ENCODE data around the gene PTPRO. TPM values are rescaled to one million over a fixed set of nuclear protein-coding genes. Genes with fewer than 3 reads are reported as not detected.

PTPRO gene
- total RNA-seq, 4 donors from 2014 or later = 0.10 to 1.1 (median 0.32) TPM

- WGBS, 2 donors = 11 to 13% methylated on average over 4 of the region's 4 CpGs
- intact Hi-C loops (cut with DNase I) = no loop called here
These were observed 1.2 kb downstream of the PTPRO start for GRCh38 chr12:15323480-15323879.

GRCh38 chr12:15329891-15330290 is 7.6 kb downstream of the PTPRO start:
- no peak overlapping the region for H3K27ac ChIP-seq
- 68 to 70% methylated on average over 5 of the region's 5 CpGs for WGBS, 2 donors
- no peaks in the 10 kb centered on the region for H3K27me3 ChIP-seq
- no peaks in the 10 kb centered on the region for H3K4me1 ChIP-seq
- TF ChIP-seq CTCF (IDR thresholded peaks at IDR 0.05) (no peak), POLR2A (IDR thresholded peaks at IDR 0.05) (no peak)
- no peak for DNase-seq
- no peaks in the 10 kb centered on the region for H3K36me3 ChIP-seq
- intact Hi-C loops (cut with DNase I) = no loop called here
- no peaks in the 10 kb centered on the region for H3K9me3 ChIP-seq
- H3K4me3 ChIP-seq (replicated peaks in 1 of 3) = no peak overlapping the region

More at GRCh38 chr12:15323480-15323879, 1.2 kb downstream of the PTPRO start:
- TF ChIP-seq POLR2A (IDR thresholded peaks at IDR 0.05) = no peak
- TF ChIP-seq CTCF (IDR thresholded peaks at IDR 0.05) = no peak
- Histone ChIP-seq H3K27ac (no peak overlapping the region), H3K9me3 (no peaks in the 10 kb centered on the region), H3K27me3 (peaks cover 2% of the 10 kb centered on the region), H3K36me3 (no peaks in the 10 kb centered on the region), H3K4me3 (replicated peaks in 1 of 3) (no peak overlapping the region), H3K4me1 (peaks cover 0 to 8% of the 10 kb centered on the region in 2 donors)
- DNase-seq = no peak

GRCh38 chr12:15334225-15334624 is 11.9 kb downstream of the PTPRO start:
- no peak overlapping the region for H3K4me3 ChIP-seq (replicated peaks in 1 of 3)
- H3K4me1 ChIP-seq = no peaks in the 10 kb centered on the region
- DNase-seq = no peak
- no peaks in the 10 kb centered on the region for H3K9me3 ChIP-seq
- intact Hi-C loops (cut with DNase I) = no loop called here
- no peak overlapping the region for H3K27ac ChIP-seq
- no peaks in the 10 kb centered on the region for H3K36me3 ChIP-seq
- TF ChIP-seq CTCF (IDR thresholded peaks at IDR 0.05) (no peak), POLR2A (IDR thresholded peaks at IDR 0.05) (no peak)
- 88 to 93% methylated on average over 2 of the region's 2 CpGs for WGBS, 2 donors
- no peaks in the 10 kb centered on the region for H3K27me3 ChIP-seq

GRCh38 chr12:15335959-15336358 is 13.7 kb downstream of the PTPRO start:
- 88 to 91% methylated on average over 2 of the region's 2 CpGs for WGBS, 2 donors
- Histone ChIP-seq H3K27me3 (no peaks in the 10 kb centered on the region), H3K4me1 (no peaks in the 10 kb centered on the region), H3K36me3 (no peaks in the 10 kb centered on the region), H3K9me3 (no peaks in the 10 kb centered on the region), H3K27ac (no peak overlapping the region), H3K4me3 (replicated peaks in 1 of 3) (no peak overlapping the region)
- DNase-seq = no peak
- intact Hi-C loops (cut with DNase I) = no loop called here
- no peak for TF ChIP-seq POLR2A (IDR thresholded peaks at IDR 0.05)
- no peak for TF ChIP-seq CTCF (IDR thresholded peaks at IDR 0.05)

GRCh38 chr12:15336768-15337553 is 14.7 kb downstream of the PTPRO start:
- Histone ChIP-seq H3K9me3 (no peaks in the 10 kb centered on the region), H3K36me3 (no peaks in the 10 kb centered on the region), H3K27me3 (no peaks in the 10 kb centered on the region), H3K27ac (no peak overlapping the region), H3K4me1 (no peaks in the 10 kb centered on the region), H3K4me3 (replicated peaks in 1 of 3) (no peak overlapping the region)
- no peak for DNase-seq
- WGBS, 2 donors = 48 to 53% methylated on average over 9 of the region's 9 CpGs
- TF ChIP-seq POLR2A (IDR thresholded peaks at IDR 0.05) (no peak), CTCF (IDR thresholded peaks at IDR 0.05) (no peak)
- intact Hi-C loops (cut with DNase I) = no loop called here
